Bronchial epithelial cell (primary cell): ENCODE data around the gene C3orf70. TPM values are rescaled to one million over a fixed set of nuclear protein-coding genes. Genes with fewer than 3 reads are reported as not detected.

Source experiments
- DNase-seq: peaks from one replicate; pipeline ENCODE4 v3.0.0-alpha.2; 2010; ENCODE audit warnings: low read depth
- FAIRE-seq: peaks from 2 replicates; lab custom pipeline; 2011; peaks lifted over from hg19 to GRCh38; lab: Jason Lieb, UNC
- H3K27me3 ChIP-seq: 2 replicates; pipeline ENCODE4 v1.5.1; 2011; ENCODE audit warnings: low read length; ENCODE audit not compliant: control insufficient read depth, insufficient read depth
- H3K36me3 ChIP-seq: 2 replicates; pipeline ENCODE4 v1.5.1; 2011; ENCODE audit warnings: low read length; ENCODE audit not compliant: control insufficient read depth, insufficient read depth
- H3K4me3 ChIP-seq: 2 replicates; pipeline ENCODE4 v1.5.1; 2011; ENCODE audit warnings: mild to moderate bottlenecking, low read depth, low read length, control low read depth
- total RNA-seq: library from RNA; depleted of rRNA; stranded (reverse); fragments of >200 nt; gene quantifications from 2 replicates; pipeline ENCODE4 v1.2.1, GENCODE V29; 2014
- TF ChIP-seq, protein P1 (sequence below): IDR thresholded peaks from 2 replicates; pipeline ENCODE4 v1.5.1; 2011; ENCODE audit warnings: mild to moderate bottlenecking, moderate library complexity, low read length, control low read depth, inconsistent platforms; ENCODE audit not compliant: insufficient read depth, severe bottlenecking

C3orf70 gene
- total RNA-seq, 1 donor from 2014 or later, result under 0.01 TPM

DNA sequence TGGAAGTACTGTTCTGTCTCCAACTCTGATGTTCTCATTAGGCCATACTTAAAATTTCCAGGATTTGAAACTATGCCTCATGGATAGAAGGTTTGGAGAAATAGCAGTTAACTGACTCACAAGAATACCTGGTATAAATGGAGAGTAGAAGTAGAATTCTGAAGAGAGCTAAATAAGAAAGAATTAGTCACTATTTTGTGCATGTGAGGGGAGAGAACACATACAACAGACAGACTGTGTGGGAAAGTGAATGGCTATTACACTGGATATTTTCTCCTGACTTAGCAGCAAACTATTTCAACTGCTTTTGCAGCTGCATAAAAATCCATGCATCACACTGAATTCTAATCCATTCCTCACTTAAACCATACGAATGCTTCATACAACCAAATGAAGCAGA, 71.3 kb downstream of the C3orf70 start:
- FAIRE-seq (no peak), DNase-seq (no peak)
- Histone ChIP-seq H3K27me3 (no peaks in the 10 kb centered on the region), H3K36me3 (no peaks in the 10 kb centered on the region), H3K4me3 (no peak overlapping the region)
- TF ChIP-seq, protein P1, sequence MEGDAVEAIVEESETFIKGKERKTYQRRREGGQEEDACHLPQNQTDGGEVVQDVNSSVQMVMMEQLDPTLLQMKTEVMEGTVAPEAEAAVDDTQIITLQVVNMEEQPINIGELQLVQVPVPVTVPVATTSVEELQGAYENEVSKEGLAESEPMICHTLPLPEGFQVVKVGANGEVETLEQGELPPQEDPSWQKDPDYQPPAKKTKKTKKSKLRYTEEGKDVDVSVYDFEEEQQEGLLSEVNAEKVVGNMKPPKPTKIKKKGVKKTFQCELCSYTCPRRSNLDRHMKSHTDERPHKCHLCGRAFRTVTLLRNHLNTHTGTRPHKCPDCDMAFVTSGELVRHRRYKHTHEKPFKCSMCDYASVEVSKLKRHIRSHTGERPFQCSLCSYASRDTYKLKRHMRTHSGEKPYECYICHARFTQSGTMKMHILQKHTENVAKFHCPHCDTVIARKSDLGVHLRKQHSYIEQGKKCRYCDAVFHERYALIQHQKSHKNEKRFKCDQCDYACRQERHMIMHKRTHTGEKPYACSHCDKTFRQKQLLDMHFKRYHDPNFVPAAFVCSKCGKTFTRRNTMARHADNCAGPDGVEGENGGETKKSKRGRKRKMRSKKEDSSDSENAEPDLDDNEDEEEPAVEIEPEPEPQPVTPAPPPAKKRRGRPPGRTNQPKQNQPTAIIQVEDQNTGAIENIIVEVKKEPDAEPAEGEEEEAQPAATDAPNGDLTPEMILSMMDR, result no peak

GRCh38 chr3:185079625-185080024, 73.2 kb downstream of the C3orf70 start:
- TF ChIP-seq, protein P1, result no peak
- FAIRE-seq, result no peak

GRCh38 chr3:185076219-185076618, 76.6 kb downstream of the C3orf70 start:
- Histone ChIP-seq H3K27me3 (no peaks in the 10 kb centered on the region), H3K36me3 (no peaks in the 10 kb centered on the region), H3K4me3 (no peak overlapping the region)
- TF ChIP-seq, protein P1, result no peak
- FAIRE-seq, result no peak
- DNase-seq, result no peak

More at GRCh38 chr3:185079625-185080024, 73.2 kb downstream of the C3orf70 start:
- Histone ChIP-seq H3K27me3 (no peaks in the 10 kb centered on the region), H3K4me3 (no peak overlapping the region), H3K36me3 (no peaks in the 10 kb centered on the region)
- no peak for DNase-seq

- TF ChIP-seq, protein P1, result no peak
- DNase-seq (no peak), FAIRE-seq (no peak)
Measured at GRCh38 chr3:185075547-185075946, 77.3 kb downstream of the C3orf70 start.

DNA sequence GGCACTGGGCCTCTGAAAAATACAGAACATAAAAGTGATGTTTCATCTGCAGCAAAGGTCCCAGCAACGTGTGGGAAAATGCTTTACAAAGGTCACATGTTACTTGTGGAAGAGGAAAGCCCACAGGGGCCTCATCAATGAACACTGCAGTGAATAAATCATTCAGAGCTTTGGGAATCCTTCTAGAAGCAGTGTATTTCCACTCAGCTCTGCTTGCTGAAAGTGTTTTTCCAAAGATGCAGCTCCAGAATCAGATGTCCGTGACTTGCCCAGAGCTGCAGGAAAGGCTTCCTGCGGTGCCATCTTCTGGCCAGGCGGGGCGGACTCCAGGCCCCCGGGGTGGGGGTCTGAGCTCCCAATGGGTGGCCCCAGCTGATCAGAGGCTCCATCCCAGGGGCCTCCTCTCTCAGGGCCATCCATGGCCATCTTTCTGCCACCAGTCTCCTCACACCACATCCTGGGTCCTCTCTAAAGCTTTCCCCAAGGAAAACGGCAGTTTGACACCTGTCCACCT, 81.5 kb downstream of the C3orf70 start:
- H3K27me3 ChIP-seq, result no peaks in the 10 kb centered on the region
- no peak overlapping the region for H3K4me3 ChIP-seq
- H3K36me3 ChIP-seq, result no peaks in the 10 kb centered on the region
- TF ChIP-seq, protein P1, result no peak
- FAIRE-seq (no peak), DNase-seq (no peak)

More at GRCh38 chr3:185075547-185075946, 77.3 kb downstream of the C3orf70 start:
- Histone ChIP-seq H3K27me3 (no peaks in the 10 kb centered on the region), H3K36me3 (no peaks in the 10 kb centered on the region), H3K4me3 (no peak overlapping the region)
